Activated CD8-positive, alpha-beta T cell treated with anti-CD3 and anti-CD28 coated beads for 36 hours (primary cell): ENCODE measurements around the gene GABRR2. TPM values are rescaled to one million over a fixed set of nuclear protein-coding genes. Genes with fewer than 3 reads are reported as not detected.

Experiments used
- ATAC-seq: fragments of 200-7000 bp; cut with Tn5 transposase; one replicate; pipeline ENCODE4 v1.10.0; 2021; ENCODE audit warnings: mild to moderate bottlenecking, moderate library complexity
- CTCF ChIA-PET: fragments of 350-600 bp; sonication (Branson Sonifier 250); formaldehyde crosslinking; loops from one replicate; lab custom pipeline; 2021; ENCODE audit warnings: antibody characterized with exemption; lab: Charles Lee
- POLR2A ChIA-PET: fragments of 350-600 bp; sonication (Branson Sonifier 250); formaldehyde crosslinking; loops from one replicate; lab custom pipeline; 2021; ENCODE audit warnings: antibody characterized with exemption; lab: Charles Lee
- DNase-seq: peaks from one replicate; pipeline ENCODE4 v3.0.0-alpha.2; 2020
- H3K27ac Mint-ChIP-seq: one replicate; pipeline ENCODE4 v1.8.0; 2021; ENCODE audit warnings: mild to moderate bottlenecking, mixed read lengths
- H3K27me3 Mint-ChIP-seq: one replicate; pipeline ENCODE4 v1.8.0; 2021; ENCODE audit warnings: mixed read lengths
- H3K36me3 Mint-ChIP-seq: one replicate; pipeline ENCODE4 v1.8.0; 2021; ENCODE audit warnings: low read depth, mixed read lengths
- H3K4me1 Mint-ChIP-seq: one replicate; pipeline ENCODE4 v1.8.0; 2021; ENCODE audit warnings: low read depth, mixed read lengths
- H3K4me3 Mint-ChIP-seq: one replicate; pipeline ENCODE4 v1.8.0; 2021; ENCODE audit warnings: mild to moderate bottlenecking, moderate library complexity, mixed read lengths
- H3K9me3 Mint-ChIP-seq: one replicate; pipeline ENCODE4 v1.8.0; 2021; ENCODE audit warnings: mixed read lengths
- CTCF ChIP-seq: fragments of 200-600 bp; IDR thresholded peaks from one replicate; pipeline ENCODE4 v1.8.0; 2022; ENCODE audit warnings: antibody characterized with exemption, mild to moderate bottlenecking
- intact Hi-C: fragments of 100-400 bp; cut with micrococcal nuclease; formaldehyde crosslinking; loops from one replicate; pipeline ENCODE4 v1.10.0; 2022
- total RNA-seq, 2 experiments: library from RNA; stranded (reverse); gene quantifications; one replicate each; pipeline ENCODE4 v1.2.3, GENCODE V29; 2021

Gene GABRR2
- total RNA-seq, 2 experiments from 2014 or later, result 0.20 to 0.40 TPM

DNA sequence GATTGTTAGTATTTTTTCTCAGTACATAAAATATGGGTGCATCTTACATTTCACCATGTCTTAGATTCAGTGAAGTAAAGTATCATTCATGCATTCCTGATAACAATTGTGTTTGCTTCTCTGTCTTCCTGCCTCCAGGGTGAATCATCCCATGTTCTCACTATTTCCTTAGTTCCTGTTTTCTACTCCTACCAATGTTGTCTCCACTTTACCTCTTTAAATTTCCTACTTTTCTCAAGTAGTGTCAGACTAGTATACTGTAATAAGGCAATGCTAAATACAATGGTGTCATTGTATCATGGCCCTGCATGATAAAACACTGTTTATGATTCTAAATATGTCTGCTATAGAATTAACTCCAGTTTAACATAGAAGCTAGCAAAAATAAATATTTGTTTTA lies 60.5 kb downstream of the GABRR2 start:
- no peak overlapping the region for H3K4me3 Mint-ChIP-seq
- H3K27ac Mint-ChIP-seq, result no peak overlapping the region
- peaks cover 4% of the 10 kb centered on the region for H3K4me1 Mint-ChIP-seq
- H3K27me3 Mint-ChIP-seq, result no peaks in the 10 kb centered on the region
- H3K9me3 Mint-ChIP-seq, result no peaks in the 10 kb centered on the region
- ATAC-seq (no peak), DNase-seq (no peak)
- intact Hi-C loops, result no loop called here
- no peak for TF ChIP-seq CTCF
- ChIA-PET POLR2A (no interaction called here), CTCF (no interaction called here)
- H3K36me3 Mint-ChIP-seq, result no peaks in the 10 kb centered on the region

DNA sequence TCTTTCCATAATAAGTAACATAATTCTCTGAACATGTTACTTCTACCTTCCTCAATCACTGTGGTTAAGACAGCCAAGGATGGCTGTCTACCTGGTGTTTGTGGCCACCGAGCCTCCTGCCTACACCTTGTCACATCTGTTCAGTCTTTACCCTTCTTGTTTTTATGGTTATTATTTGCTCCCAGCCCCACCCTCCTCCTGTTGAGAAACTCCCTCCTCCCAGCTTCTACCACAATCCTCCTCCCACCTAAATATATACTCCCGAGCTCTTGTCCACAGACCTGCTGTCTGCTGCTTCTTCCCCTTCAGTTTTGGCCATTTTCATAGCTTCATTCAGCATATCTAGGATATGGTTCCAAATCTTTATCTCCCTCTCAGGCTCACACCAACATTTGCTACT lies 62.2 kb downstream of the GABRR2 start:
- ChIA-PET CTCF (no interaction called here), POLR2A (no interaction called here)
- intact Hi-C loops, result no loop called here
- H3K9me3 Mint-ChIP-seq, result no peaks in the 10 kb centered on the region
- no peaks in the 10 kb centered on the region for H3K36me3 Mint-ChIP-seq
- ATAC-seq, result no peak
- H3K4me3 Mint-ChIP-seq, result no peak overlapping the region
- H3K4me1 Mint-ChIP-seq, result no peaks in the 10 kb centered on the region
- DNase-seq, result no peak
- H3K27me3 Mint-ChIP-seq, result no peaks in the 10 kb centered on the region
- H3K27ac Mint-ChIP-seq, result no peak overlapping the region
- no peak for TF ChIP-seq CTCF

GRCh38 chr6:89251976-89252375 lies 63.1 kb downstream of the GABRR2 start:
- H3K4me3 Mint-ChIP-seq, result no peak overlapping the region
- intact Hi-C loops, result no loop called here
- POLR2A ChIA-PET, result no interaction called here

DNA sequence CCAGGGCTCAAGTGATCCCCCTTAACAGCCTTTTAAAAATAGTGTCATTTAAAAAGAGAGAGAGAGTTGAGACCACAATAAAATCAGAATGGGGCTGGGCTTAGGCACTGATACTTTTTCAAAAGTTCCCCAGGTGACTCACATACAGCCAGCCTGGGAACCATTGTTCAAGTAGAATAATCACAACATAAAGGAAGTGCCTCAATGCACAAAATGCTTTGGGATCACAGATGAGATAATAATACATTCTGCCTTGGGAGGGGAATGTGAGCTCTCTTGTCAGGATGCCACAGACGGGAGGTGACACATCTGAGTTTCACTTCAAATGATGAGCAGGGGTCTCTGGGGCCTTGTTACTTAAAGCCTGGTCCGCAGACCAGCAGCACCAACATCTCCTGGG lies 63.9 kb downstream of the GABRR2 start:
- Mint-ChIP-seq H3K4me3 (no peak overlapping the region), H3K27me3 (no peaks in the 10 kb centered on the region), H3K36me3 (no peaks in the 10 kb centered on the region), H3K27ac (no peak overlapping the region), H3K9me3 (no peaks in the 10 kb centered on the region), H3K4me1 (no peaks in the 10 kb centered on the region)
- TF ChIP-seq CTCF, result no peak
- CTCF ChIA-PET, result interaction anchor here (0.5 to 2.1 kb wide), 2 partner anchors 11 to 178 kb away, joined by 3 to 8 read pairs; no protein-coding TSS in a partner anchor
- intact Hi-C loops, result no loop called here
- no peak for DNase-seq
- no peak for ATAC-seq
- POLR2A ChIA-PET, result no interaction called here

More at GRCh38 chr6:89251976-89252375, 63.1 kb downstream of the GABRR2 start:
- H3K4me1 Mint-ChIP-seq, result no peaks in the 10 kb centered on the region
- no peak overlapping the region for H3K27ac Mint-ChIP-seq
- CTCF ChIA-PET, result no interaction called here
- no peak for ATAC-seq
- TF ChIP-seq CTCF, result no peak
- no peaks in the 10 kb centered on the region for H3K27me3 Mint-ChIP-seq
- DNase-seq, result no peak
- H3K9me3 Mint-ChIP-seq, result no peaks in the 10 kb centered on the region
- H3K36me3 Mint-ChIP-seq, result no peaks in the 10 kb centered on the region

DNA sequence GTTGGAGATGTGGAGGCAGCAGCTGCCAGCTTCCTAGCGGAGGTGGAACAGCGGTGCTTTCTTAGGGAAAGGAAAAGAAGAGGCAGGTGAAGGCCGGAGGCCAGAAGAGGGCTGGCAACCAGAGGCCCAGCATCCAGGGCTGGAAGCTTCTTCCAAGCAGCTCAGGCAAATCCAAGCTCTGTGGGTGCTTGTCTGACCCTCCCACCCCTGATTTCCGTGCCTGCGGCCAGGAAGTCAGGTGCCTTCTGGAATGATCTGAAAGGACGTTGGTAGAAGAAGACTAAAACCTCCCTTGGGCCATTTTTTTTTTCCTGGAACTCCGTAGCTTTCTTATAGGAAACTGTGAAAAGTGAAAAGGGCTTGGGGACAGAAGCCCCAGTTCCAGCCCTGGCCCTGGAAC lies 64.9 kb downstream of the GABRR2 start:
- no peak overlapping the region for H3K4me3 Mint-ChIP-seq
- no peaks in the 10 kb centered on the region for H3K27me3 Mint-ChIP-seq
- H3K4me1 Mint-ChIP-seq, result no peaks in the 10 kb centered on the region
- DNase-seq, result no peak
- no peaks in the 10 kb centered on the region for H3K9me3 Mint-ChIP-seq
- intact Hi-C loops, result no loop called here
- no peak for TF ChIP-seq CTCF
- no peaks in the 10 kb centered on the region for H3K36me3 Mint-ChIP-seq
- ChIA-PET CTCF (interaction anchor here (1.6 to 2.1 kb wide), 2 partner anchors 10 to 268 kb away, joined by 8 read pairs; no protein-coding TSS in a partner anchor), POLR2A (interaction anchor here (0.6 kb wide), 1 partner anchor 191 kb away, joined by 4 read pairs; no protein-coding TSS in a partner anchor)
- H3K27ac Mint-ChIP-seq, result no peak overlapping the region
- no peak for ATAC-seq
